GM10847 (cell line): Measurements from ENCODE around the gene MEIOSIN.

Source experiments
- POLR2A ChIP-seq: IDR thresholded peaks from 2 replicates; pipeline ENCODE4 v1.6.1; 2011; ENCODE audit not compliant: insufficient read length; ENCODE audit errors: extremely low read depth

MEIOSIN gene

DNA sequence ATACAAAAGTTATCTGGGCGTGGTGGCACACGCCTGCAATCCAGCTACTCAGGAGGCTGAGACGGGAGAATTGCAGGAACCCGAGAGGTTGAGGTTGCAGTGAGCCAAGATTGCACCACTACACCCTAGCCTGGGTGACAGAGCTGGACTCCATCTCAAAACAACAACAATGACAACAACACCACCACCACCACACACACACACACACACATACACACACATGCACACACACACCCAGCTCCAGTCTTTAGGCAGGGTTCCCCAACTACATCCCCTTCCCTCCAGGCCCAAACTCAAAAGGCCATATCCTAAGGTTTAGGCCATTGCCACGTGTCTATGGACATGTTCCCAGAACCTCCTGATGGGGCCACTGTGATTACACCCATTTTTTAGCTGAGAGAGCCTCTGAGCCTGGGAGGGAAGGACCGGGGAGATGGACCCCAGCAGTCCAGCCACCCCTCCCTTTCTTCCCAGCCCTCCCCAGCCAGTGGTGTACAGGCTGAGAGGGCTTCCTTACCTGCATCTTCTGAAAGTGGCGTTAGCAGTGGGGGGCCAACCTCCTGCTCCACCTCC lies 68.5 kb downstream of the MEIOSIN start:
- no peak for TF ChIP-seq POLR2A

GRCh38 chr19:45804140-45804958 lies 71.1 kb downstream of the MEIOSIN start:
- no peak for TF ChIP-seq POLR2A

GRCh38 chr19:45804959-45805230 lies 71.7 kb downstream of the MEIOSIN start:
- TF ChIP-seq POLR2A, result no peak

- TF ChIP-seq POLR2A, result no peak
Observed at GRCh38 chr19:45805719-45806118, 72.5 kb downstream of the MEIOSIN start.

GRCh38 chr19:45809643-45810159 lies 76.5 kb downstream of the MEIOSIN start:
- no peak for TF ChIP-seq POLR2A

- TF ChIP-seq POLR2A, result no peak
Observed at GRCh38 chr19:45812297-45812696, 79.1 kb downstream of the MEIOSIN start.
